ENCODE data around the gene DMRTC1B.
"Not testable (repeated sequence)": the region's sequence is repeated elsewhere in the genome, so short reads cannot be mapped to it uniquely, and the experiment has no call there.

The DMRTC1B gene

GRCh38 chrX:72776653-72777466 lies at the start of gene DMRTC1B:
TSS of gene DMRTC1B (plus strand) at chrX:72776890. CDS start at chrX:72845136, 68,246 bp downstream.
- not testable (repeated sequence) for DNase-seq (ENCODE audit: low read depth)

- no peak for DNase-seq (ENCODE audit: low read depth)
Observed at GRCh38 chrX:72727846-72728245, 48.8 kb upstream of the DMRTC1B start.

- not testable (repeated sequence) for DNase-seq (ENCODE audit: low read depth)
Observed at GRCh38 chrX:72733636-72734035, 43.1 kb upstream of the DMRTC1B start.

- DNase-seq (ENCODE audit: low read depth): no peak
Observed at GRCh38 chrX:72735561-72735960, 41.1 kb upstream of the DMRTC1B start.

GRCh38 chrX:72745546-72745945 lies 31.1 kb upstream of the DMRTC1B start:
- DNase-seq (ENCODE audit: low read depth): not testable (repeated sequence)

GRCh38 chrX:72748545-72748944 lies 28.1 kb upstream of the DMRTC1B start:
- not testable (repeated sequence) for DNase-seq (ENCODE audit: low read depth)

- not testable (repeated sequence) for DNase-seq (ENCODE audit: low read depth)
Observed at GRCh38 chrX:72760454-72760853, 16.2 kb upstream of the DMRTC1B start.

- not testable (repeated sequence) for DNase-seq (ENCODE audit: low read depth)
Observed at GRCh38 chrX:72777467-72777790, 739 bp downstream of the DMRTC1B start.

GRCh38 chrX:72778146-72778545 lies 1.5 kb downstream of the DMRTC1B start:
- DNase-seq (ENCODE audit: low read depth): not testable (repeated sequence)

- not testable (repeated sequence) for DNase-seq (ENCODE audit: low read depth)
Observed at GRCh38 chrX:72782560-72782959, 5.9 kb downstream of the DMRTC1B start, which contains the start of gene FAM236B. TSS of gene FAM236B (minus strand) at chrX:72782660. CDS start at chrX:72782560, 100 bp downstream.

- DNase-seq (ENCODE audit: low read depth): not testable (repeated sequence)
Observed at GRCh38 chrX:72783365-72783936, 6.8 kb downstream of the DMRTC1B start.

GRCh38 chrX:72783964-72784363 lies 7.3 kb downstream of the DMRTC1B start:
- not testable (repeated sequence) for DNase-seq (ENCODE audit: low read depth)

GRCh38 chrX:72788142-72788541 lies 11.5 kb downstream of the DMRTC1B start:
- DNase-seq (ENCODE audit: low read depth): not testable (repeated sequence)

GRCh38 chrX:72790390-72790789 lies 13.7 kb downstream of the DMRTC1B start:
- not testable (repeated sequence) for DNase-seq (ENCODE audit: low read depth)

GRCh38 chrX:72808110-72808509 lies 31.4 kb downstream of the DMRTC1B start, which contains the start of gene FAM236D:
TSS of gene FAM236D (minus strand) at chrX:72808210. CDS start at chrX:72808110, 100 bp downstream.
- not testable (repeated sequence) for DNase-seq (ENCODE audit: low read depth)

- not testable (repeated sequence) for DNase-seq (ENCODE audit: low read depth)
Observed at GRCh38 chrX:72830701-72831100, 54.0 kb downstream of the DMRTC1B start.

GRCh38 chrX:72837532-72837931 lies 60.8 kb downstream of the DMRTC1B start:
- DNase-seq (ENCODE audit: low read depth): not testable (repeated sequence)

GRCh38 chrX:72882898-72883297 lies 106.2 kb downstream of the DMRTC1B start:
- DNase-seq (ENCODE audit: low read depth): not testable (repeated sequence)

- not testable (repeated sequence) for DNase-seq (ENCODE audit: low read depth)
Observed at GRCh38 chrX:72889740-72890139, 113.0 kb downstream of the DMRTC1B start.
